ENCODE data around the gene IFITM1. TPM values are rescaled to one million over a fixed set of nuclear protein-coding genes. Genes with fewer than 3 reads are reported as not detected.
A peak's percentile ranks its signal among the peaks of the same experiment; 100 is the strongest.
"Not testable (repeated sequence)": the region's sequence is repeated elsewhere in the genome, so short reads cannot be mapped to it uniquely, and the experiment has no call there.

The IFITM1 gene
- total RNA-seq (2014; rRNA removed; shearing (Covaris generic)), result 0.37 TPM in 1 of 2 replicates, not detected in the other

DNA sequence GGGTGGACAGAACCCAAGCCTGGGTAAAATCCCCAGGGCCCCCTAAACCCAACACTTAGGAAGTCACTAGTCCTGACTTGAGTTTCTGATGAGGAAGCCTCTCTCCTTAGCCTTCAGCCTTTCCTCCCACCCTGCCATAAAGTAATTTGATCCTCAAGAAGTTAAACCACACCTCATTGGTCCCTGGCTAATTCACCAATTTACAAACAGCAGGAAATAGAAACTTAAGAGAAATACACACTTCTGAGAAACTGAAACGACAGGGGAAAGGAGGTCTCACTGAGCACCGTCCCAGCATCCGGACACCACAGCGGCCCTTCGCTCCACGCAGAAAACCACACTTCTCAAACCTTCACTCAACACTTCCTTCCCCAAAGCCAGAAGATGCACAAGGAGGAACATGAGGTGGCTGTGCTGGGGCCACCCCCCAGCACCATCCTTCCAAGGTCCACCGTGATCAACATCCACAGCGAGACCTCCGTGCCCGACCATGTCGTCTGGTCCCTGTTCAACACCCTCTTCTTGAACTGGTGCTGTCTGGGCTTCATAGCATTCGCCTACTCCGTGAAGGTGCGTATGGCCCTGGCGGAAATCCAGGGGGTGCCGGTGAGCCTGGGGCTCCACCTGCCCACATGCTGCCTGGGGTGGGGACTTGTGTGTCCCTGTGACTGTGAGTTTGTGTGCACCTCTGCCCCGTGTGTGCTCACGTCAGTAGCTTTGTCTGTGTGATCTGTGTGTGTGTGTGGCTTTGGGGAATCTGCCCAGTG lies at the start of gene IFITM1:
Gene IFITM1 (plus strand): TSS at position 254 of the 767 bp plus-strand sequence. CDS start 131 bp downstream, at position 385.
- H3K27me3 ChIP-seq (replicated peaks), result no peaks in the 10 kb centered on the region
- H3K27ac ChIP-seq, result no peak within 1 kb of the TSS
- H3K9me3 ChIP-seq (replicated peaks), result no peaks in the 10 kb centered on the region
- H3K36me3 ChIP-seq, result no peaks in the 10 kb centered on the region
- H3K4me1 ChIP-seq (replicated peaks), result peaks cover 12% of the 10 kb centered on the region
- no peak for DNase-seq (ENCODE audit: low read depth in 1 of 2, low spot score in 2 of 2)
- no peak within 1 kb of the TSS for H3K4me3 ChIP-seq

DNA sequence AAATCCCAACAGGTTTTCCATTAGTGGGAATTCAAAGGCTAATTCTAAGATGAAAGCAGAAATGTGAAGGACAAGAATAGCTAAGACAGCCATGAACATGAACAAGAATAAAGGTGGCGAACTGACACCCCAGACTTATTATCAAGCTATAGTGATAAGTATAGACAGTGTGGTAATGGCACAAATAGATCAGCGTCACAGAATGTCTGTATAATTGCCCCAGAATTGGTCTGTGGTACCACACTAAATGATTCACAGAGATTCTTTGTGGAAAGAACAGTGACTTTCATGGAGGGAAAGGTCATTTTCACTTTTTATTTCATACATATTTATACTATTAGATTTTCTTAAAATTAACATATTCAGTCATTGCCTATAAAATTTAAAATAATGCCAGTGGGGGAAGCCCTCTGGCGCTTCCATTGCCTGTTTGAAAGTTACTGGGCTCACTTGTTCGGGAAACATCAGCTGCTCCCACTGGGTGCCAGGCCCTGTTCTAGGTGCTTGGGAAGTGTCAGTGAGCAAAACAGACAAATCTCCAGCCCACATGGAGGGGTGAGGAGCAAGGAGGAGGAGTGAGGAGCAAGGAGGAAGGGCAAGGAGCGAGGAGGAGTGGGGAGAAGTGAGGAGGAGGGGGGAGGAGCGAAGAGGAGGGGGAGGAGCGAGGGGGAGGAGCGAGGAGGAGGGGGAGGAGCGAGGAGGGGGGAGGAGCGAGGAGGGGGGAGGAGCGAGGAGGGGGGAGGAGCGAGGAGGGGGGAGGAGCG lies 47.0 kb upstream of the IFITM1 start:
- peaks cover 18% of the 10 kb centered on the region for H3K4me1 ChIP-seq (replicated peaks)
- no peaks in the 10 kb centered on the region for H3K9me3 ChIP-seq (replicated peaks)
- no peaks in the 10 kb centered on the region for H3K27me3 ChIP-seq (replicated peaks)
- DNase-seq (ENCODE audit: low read depth in 1 of 2, low spot score in 2 of 2), result no peak
- no peak overlapping the region for H3K4me3 ChIP-seq
- H3K27ac ChIP-seq, result no peak overlapping the region
- H3K36me3 ChIP-seq, result no peaks in the 10 kb centered on the region

DNA sequence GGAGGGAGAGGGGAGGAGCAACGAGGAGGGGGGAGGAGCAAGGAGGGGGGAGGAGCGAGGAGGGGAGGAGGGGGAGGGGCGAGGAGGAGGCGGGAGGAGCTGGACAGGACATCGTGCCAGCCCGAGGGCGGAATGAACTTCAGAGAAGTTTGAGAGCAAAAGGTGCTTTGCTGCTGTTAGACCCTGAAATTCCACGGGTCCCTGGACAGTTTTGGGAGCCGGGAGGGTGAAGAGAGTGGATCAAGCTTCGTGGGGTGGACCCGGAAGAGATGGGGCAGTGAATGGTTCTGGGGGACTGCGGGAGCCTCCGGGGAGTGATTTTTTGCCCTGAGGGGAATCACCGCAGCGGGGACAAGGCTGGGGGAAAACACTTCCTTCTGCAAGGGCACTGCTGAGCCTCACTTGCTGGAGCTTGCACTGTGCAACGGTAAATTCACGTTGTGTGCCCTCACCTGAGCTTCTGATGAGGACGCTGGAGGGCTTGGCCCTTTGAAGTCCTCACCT lies 46.3 kb upstream of the IFITM1 start:
- Histone ChIP-seq H3K9me3 (replicated peaks) (no peaks in the 10 kb centered on the region), H3K27me3 (replicated peaks) (no peaks in the 10 kb centered on the region), H3K36me3 (no peaks in the 10 kb centered on the region), H3K4me3 (no peak overlapping the region), H3K27ac (no peak overlapping the region), H3K4me1 (replicated peaks) (peaks cover 18% of the 10 kb centered on the region)
- no peak for DNase-seq (ENCODE audit: low read depth in 1 of 2, low spot score in 2 of 2)

DNA sequence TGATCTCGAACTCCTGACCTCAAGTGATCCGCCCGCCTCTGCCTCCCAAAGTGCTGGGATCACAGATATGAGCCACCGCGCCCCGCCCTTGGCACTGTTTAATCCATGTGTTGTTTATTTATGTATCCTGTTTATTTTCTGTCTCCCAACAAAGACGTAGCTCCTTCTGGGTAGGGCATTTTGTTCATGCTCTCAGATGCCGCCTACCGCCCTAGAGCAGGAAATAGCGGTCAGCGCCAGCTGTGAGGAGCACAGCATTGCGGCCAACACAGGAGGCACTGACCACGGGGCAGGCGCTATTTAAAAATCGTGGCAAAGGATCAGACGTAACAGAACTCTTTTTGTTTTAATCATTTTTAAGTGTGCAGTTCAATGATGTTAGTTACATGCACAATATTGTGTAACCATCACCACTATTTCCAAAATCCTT lies 45.1 kb upstream of the IFITM1 start:
- Histone ChIP-seq H3K4me1 (replicated peaks) (peaks cover 18% of the 10 kb centered on the region), H3K4me3 (peak overlapping the region; percentile 17)
- not testable (repeated sequence) for H3K27ac ChIP-seq; H3K9me3 ChIP-seq (replicated peaks); H3K27me3 ChIP-seq (replicated peaks); H3K36me3 ChIP-seq
- peak; percentile 83 to 84 for DNase-seq (ENCODE audit: low read depth in 1 of 2, low spot score in 2 of 2)

DNA sequence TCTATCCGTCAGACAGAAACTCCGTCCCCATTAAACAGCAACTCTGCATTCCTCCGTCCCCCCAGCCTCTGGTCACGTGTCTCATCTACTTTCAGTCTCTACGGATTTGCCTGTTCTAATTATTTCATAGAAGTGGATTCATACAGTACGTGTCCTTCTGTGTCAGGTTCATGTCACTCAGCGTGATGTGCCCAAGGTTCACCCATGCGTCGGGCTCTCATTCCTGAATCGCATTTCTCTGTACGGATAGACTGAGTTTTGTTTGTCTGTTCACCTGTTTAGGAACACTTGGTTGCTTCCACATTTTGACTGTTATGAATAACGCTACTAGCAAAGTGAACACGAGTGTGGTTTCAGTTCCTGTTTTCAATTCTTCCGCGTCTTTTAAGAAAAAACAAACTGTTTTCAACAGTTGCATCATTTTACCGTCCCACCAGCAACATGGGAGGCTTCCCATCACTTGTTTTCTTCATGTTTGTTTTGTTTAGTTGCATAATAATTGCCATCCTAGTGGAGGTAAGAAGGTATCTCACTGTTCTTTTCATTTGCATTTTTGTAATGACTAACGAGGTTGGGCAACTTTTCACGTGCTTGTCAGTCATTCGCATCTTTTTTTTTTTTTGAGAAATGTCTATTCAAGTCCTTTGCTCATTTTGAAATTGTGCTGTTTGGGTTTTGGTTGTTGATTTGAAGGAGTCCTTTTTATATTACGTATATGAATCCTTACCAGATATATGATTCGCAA lies 44.5 kb upstream of the IFITM1 start:
- Histone ChIP-seq H3K4me3 (peak overlapping the region; percentile 17), H3K4me1 (replicated peaks) (peaks cover 18% of the 10 kb centered on the region), H3K36me3 (no peaks in the 10 kb centered on the region), H3K27me3 (replicated peaks) (0 out of 2 replicates have a peak, but pooled peaks cover 5% of the 10 kb centered on the region), H3K27ac (peak overlapping the region; percentile 20; the same call in 1 of the 2 replicates), H3K9me3 (replicated peaks) (no peaks in the 10 kb centered on the region)
- DNase-seq (ENCODE audit: low read depth in 1 of 2, low spot score in 2 of 2), result no peak

DNA sequence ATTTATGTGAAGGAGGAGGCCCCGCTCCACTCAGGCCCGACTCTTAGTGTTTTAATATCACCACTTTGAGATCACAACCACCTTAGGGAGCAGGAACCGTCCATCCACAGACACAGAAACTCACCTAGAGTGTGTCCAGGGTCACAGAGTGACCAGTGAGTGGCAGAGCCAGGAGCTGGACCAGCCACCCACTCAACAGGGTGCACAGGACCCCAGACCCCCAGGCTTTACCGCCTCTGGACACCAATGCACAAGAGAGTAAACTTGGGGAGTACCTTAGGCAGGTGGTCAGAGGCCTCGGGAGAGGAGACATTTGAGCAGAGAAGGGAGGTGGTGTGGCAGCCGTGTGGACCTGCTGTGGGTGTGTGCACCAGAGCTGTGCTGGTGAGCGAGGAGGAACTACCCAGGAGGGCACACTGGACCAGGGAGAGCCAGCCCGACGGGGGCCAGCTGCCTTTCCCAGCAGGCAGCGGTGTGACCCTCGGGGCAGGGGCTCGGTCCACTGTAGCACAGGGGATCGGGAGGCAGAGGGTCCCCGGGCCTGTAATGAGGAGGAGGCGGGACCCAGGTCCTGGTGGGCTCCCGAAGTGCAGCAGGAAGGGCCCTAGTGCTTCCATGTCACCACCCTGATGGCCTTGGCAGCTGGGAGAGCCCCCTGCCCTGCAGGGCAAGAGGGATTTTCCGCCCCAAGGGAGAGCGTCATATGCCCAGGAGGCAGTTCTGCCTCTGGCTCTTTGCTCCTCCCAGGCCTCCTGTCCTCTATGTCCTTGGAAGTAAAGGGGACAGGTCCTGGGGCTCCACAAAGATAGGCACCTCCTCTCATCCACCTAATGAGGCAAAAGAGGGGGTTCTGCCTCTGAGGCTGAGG lies 43.2 kb upstream of the IFITM1 start:
- H3K4me3 ChIP-seq, result no peak overlapping the region
- peaks cover 18% of the 10 kb centered on the region for H3K4me1 ChIP-seq (replicated peaks)
- DNase-seq (ENCODE audit: low read depth in 1 of 2, low spot score in 2 of 2), result peak in 1 of 2 experiments; percentile 39
- H3K36me3 ChIP-seq, result no peaks in the 10 kb centered on the region
- no peaks in the 10 kb centered on the region for H3K9me3 ChIP-seq (replicated peaks)
- peaks cover 7% of the 10 kb centered on the region; the same call in 1 of the 2 replicates for H3K27me3 ChIP-seq (replicated peaks)
- no peak overlapping the region for H3K27ac ChIP-seq

DNA sequence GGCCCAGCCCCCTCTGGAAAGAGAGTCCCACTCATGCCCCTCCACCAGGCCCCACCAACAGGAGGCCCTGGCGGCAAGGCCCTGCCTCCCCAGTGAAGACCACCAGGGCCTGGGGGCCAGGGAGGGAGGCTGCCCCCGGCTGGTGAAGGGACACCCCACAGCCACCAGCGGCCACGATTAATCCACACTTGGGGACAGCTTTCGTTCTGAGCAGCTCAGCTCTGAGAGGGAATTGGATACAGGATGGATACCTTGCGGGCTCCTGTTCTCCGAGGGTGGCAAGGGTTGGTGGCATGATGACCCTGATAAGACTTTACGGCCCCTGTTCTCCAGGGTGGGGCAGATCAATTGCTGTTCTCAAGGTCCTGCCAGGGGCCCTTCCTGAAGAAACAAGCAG lies 42.5 kb upstream of the IFITM1 start:
- Histone ChIP-seq H3K27ac (no peak overlapping the region), H3K27me3 (replicated peaks) (peaks cover 7% of the 10 kb centered on the region), H3K4me1 (replicated peaks) (peaks cover 18% of the 10 kb centered on the region), H3K4me3 (no peak overlapping the region), H3K9me3 (replicated peaks) (no peaks in the 10 kb centered on the region), H3K36me3 (no peaks in the 10 kb centered on the region)
- peak in 1 of 2 experiments; percentile 35 for DNase-seq (ENCODE audit: low read depth in 1 of 2, low spot score in 2 of 2)

DNA sequence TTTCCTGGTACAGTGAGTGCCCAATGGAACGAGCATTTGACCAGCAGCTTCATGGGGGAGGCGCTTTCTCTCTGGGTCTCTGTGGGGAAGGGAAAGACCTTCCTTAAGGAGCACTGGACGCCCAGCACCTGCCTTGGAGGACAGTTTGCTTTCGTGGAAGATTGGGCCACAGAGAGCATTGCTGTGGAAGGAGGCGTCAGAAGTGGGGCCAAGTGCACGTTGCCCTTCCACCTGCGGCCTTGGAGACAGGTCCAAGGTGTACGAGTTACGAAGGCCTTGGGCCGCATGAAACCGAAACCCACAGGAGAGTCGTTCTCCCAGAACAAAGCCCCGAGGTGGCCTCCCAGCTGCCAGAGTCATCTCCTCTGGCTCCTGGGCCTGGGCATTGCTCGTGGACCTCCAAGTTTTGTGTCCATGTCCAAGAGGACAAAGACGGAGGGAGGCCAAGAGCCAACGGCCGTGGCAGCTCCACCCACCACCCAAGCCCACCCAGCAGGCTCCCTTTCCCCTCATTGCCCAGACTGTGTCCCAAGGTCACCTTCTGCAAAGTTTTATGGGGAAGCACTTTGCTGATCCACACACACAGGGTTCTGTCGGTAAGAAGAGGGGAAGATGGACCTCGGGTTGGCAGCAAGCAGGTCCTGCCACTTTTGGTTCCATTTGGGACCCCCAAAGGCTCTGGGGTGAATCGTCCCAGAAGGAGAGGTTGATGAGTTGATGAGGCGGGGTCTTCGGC lies 41.5 kb upstream of the IFITM1 start:
- peak in 1 of 2 experiments; percentile 37 for DNase-seq (ENCODE audit: low read depth in 1 of 2, low spot score in 2 of 2)
- Histone ChIP-seq H3K4me1 (replicated peaks) (peaks cover 18% of the 10 kb centered on the region), H3K4me3 (no peak overlapping the region), H3K9me3 (replicated peaks) (no peaks in the 10 kb centered on the region), H3K27me3 (replicated peaks) (peaks cover 7% of the 10 kb centered on the region), H3K36me3 (no peaks in the 10 kb centered on the region), H3K27ac (no peak overlapping the region)

DNA sequence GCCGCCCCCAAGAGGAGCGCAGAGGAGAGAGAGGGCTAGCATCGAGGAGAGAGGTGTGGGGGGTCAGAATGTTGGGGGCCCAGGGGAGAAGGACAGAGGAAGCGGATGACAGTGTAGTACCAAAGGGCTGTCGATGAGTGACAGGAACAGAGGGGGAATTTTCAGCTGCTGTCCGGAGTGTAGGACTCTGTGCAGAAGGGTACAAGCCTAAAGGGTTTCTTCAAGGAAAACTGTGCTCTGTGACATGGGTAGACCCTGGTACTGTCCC lies 41.0 kb upstream of the IFITM1 start:
- Histone ChIP-seq H3K27ac (no peak overlapping the region), H3K36me3 (no peaks in the 10 kb centered on the region), H3K27me3 (replicated peaks) (peaks cover 12% of the 10 kb centered on the region), H3K9me3 (replicated peaks) (no peaks in the 10 kb centered on the region), H3K4me3 (no peak overlapping the region), H3K4me1 (replicated peaks) (peaks cover 14% of the 10 kb centered on the region)
- no peak for DNase-seq (ENCODE audit: low read depth in 1 of 2, low spot score in 2 of 2)

DNA sequence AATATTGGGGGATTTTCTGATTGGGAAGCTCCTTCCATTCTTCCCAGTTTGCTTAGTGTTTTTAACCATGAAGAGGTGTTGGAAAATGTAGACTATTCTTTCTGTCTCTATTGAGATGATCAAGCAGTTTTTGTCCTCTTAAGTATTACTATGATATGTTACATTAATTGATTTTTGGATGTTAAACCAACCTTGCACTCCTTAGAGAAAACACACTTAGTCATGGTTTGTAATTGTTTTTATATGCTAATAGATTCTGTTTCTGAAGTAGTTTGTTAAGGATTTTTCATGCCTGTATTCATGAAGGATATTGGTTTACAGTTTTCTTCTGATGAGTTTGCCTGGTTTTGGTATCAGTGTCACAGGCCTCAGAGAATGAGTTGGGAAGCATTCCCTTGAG lies 37.6 kb upstream of the IFITM1 start:
- Histone ChIP-seq H3K4me1 (replicated peaks) (peaks cover 9% of the 10 kb centered on the region), H3K36me3 (no peaks in the 10 kb centered on the region), H3K9me3 (replicated peaks) (0 out of 2 replicates have a peak, but pooled peaks cover 2% of the 10 kb centered on the region), H3K27ac (no peak overlapping the region), H3K4me3 (no peak overlapping the region), H3K27me3 (replicated peaks) (peaks cover 46% of the 10 kb centered on the region)
- no peak for DNase-seq (ENCODE audit: low read depth in 1 of 2, low spot score in 2 of 2)

DNA sequence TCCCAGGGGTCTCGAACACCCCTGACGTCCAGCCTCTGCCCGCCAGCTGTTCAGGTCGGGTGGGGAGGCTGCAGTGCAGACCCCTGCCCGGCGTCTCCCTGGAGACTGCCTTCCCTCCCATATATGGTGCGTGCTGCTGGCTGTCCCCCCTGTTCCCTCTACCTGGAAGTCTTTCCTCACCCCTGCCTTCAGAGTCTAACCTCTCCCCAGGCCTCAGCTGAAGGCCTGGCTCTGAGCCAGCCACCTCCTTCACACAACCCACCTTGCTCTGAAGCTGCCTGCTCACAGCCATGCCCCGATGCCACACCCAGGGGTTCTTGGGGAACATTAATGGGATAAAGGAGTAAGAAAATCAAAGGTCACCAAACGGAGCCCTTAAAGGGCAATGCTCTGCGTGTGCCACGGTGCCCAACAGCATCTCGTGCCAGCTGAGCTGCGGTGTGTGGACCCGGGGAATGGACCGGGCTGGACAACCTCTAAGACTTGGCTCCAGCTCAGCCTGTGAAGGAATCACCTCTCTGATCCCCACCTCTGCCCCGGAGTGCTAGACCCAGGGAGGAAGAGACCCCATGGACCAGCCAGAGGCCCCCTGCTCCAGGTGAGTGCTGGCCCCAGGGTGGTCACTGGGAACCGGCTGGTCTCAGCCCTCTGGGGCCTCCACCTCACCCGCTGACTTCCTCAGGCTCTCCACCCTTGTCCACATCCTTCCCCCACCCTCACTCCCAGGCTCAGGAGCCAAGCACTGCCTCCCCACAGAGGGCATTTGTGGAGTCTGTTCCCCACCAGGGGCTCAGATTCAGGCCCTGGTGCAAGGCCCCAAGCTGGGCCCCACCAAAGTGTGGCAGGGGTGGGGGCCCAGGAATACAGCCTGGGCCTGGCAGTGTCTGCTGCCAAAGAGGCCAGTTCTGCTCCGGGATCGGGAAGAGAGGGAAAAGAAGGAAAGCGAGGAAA lies 35.6 kb upstream of the IFITM1 start, which contains the start of gene NLRP6:
Gene NLRP6 (plus strand): TSS at position 407 of the 951 bp plus-strand sequence. CDS start 163 bp downstream, at position 570.
- peaks cover 9% of the 10 kb centered on the region for H3K4me1 ChIP-seq (replicated peaks)
- DNase-seq (ENCODE audit: low read depth in 1 of 2, low spot score in 2 of 2), result peak in 1 of 2 experiments; percentile 34
- H3K27ac ChIP-seq, result no peak within 1 kb of the TSS
- H3K27me3 ChIP-seq (replicated peaks), result peaks cover 63% of the 10 kb centered on the region
- H3K4me3 ChIP-seq, result no peak within 1 kb of the TSS
- no peaks in the 10 kb centered on the region for H3K36me3 ChIP-seq
- 0 out of 2 replicates have a peak, but pooled peaks cover 2% of the 10 kb centered on the region for H3K9me3 ChIP-seq (replicated peaks)

Data from SJSA1 (cell line).